Measurements from ENCODE around the gene EVA1A. TPM values are rescaled to one million over a fixed set of nuclear protein-coding genes. Genes with fewer than 3 reads are reported as not detected.

EVA1A gene
- total and polyA plus RNA-seq, 2 of the 8 experiments (the other 6 are each of a cell fraction or from before 2014, with no cell fraction given), result 2.4 to 4.3 TPM

GRCh38 chr2:75551434-75551833, 9.3 kb downstream of the EVA1A start (continued):
- TF ChIP-seq CTCF (IDR thresholded peaks at IDR 0.05; ENCODE audit: control extremely low read depth in 1 of 3, insufficient read depth in 1 of 3, low read depth in 1 of 3, low read length in 3 of 3), result no peak
- TF ChIP-seq HDAC2 (IDR thresholded peaks at IDR 0.05; ENCODE audit: borderline replicate concordance in 1 of 2, low read depth in 2 of 2, low read length in 2 of 2), result no peak
- no peak for TF ChIP-seq SP2 (IDR thresholded peaks at IDR 0.05; ENCODE audit: low read length)
- no peak for TF ChIP-seq SIN3A (conservative IDR thresholded peaks at IDR 0.05 in 1 of 2, IDR thresholded peaks at IDR 0.05 in 1 of 2; ENCODE audit: low read depth in 1 of 2, low read length in 2 of 2)
- TF ChIP-seq NANOG (IDR thresholded peaks at IDR 0.05; ENCODE audit: insufficient read depth, low read depth, low read length, poor library complexity, severe bottlenecking), result no peak
- TF ChIP-seq CTBP2 (IDR thresholded peaks at IDR 0.05; ENCODE audit: borderline replicate concordance, insufficient read depth, insufficient read length, low read length), result no peak
- TF ChIP-seq EGR1 (IDR thresholded peaks at IDR 0.05; ENCODE audit: borderline replicate concordance, low read depth, low read length), result no peak
- TF ChIP-seq ATF3 (IDR thresholded peaks at IDR 0.05; ENCODE audit: insufficient read depth, low read depth, low read length), result no peak

All from H1 (cell line).